Measurements from ENCODE around the gene MON2.

MON2 gene

GRCh38 chr12:62643486-62643885, 176.9 kb downstream of the MON2 start:
- no peak for TF ChIP-seq SIN3A (IDR thresholded peaks at IDR 0.05; ENCODE audit: borderline replicate concordance, insufficient read depth, low read length)

GRCh38 chr12:62646566-62646965, 179.9 kb downstream of the MON2 start:
- no peak for TF ChIP-seq SIN3A (IDR thresholded peaks at IDR 0.05; ENCODE audit: borderline replicate concordance, insufficient read depth, low read length)
- TF ChIP-seq POLR2AphosphoS5 (IDR thresholded peaks at IDR 0.05; ENCODE audit: low read depth, low read length): no peak
- no peak for TF ChIP-seq TAF1 (IDR thresholded peaks at IDR 0.05; ENCODE audit: borderline replicate concordance, insufficient read depth, low read length)
- TF ChIP-seq FOXP2 (optimal IDR thresholded peaks at IDR 0.05; ENCODE audit: borderline replicate concordance, extremely low read depth, extremely low read length, insufficient read depth): no peak

- no peak for TF ChIP-seq REST (IDR thresholded peaks at IDR 0.05; ENCODE audit: insufficient read depth in 1 of 2, low read depth in 2 of 2, low read length in 2 of 2)
- no peak for TF ChIP-seq FOXP2 (optimal IDR thresholded peaks at IDR 0.05; ENCODE audit: borderline replicate concordance, extremely low read depth, extremely low read length, insufficient read depth)
- no peak for TF ChIP-seq POLR2AphosphoS5 (IDR thresholded peaks at IDR 0.05; ENCODE audit: low read depth, low read length)
- TF ChIP-seq TAF1 (IDR thresholded peaks at IDR 0.05; ENCODE audit: borderline replicate concordance, insufficient read depth, low read length): no peak
- TF ChIP-seq SIN3A (IDR thresholded peaks at IDR 0.05; ENCODE audit: borderline replicate concordance, insufficient read depth, low read length): no peak
Observed at GRCh38 chr12:62647586-62647985, 181.0 kb downstream of the MON2 start.

- TF ChIP-seq SIN3A (IDR thresholded peaks at IDR 0.05; ENCODE audit: borderline replicate concordance, insufficient read depth, low read length) (no peak), POLR2AphosphoS5 (IDR thresholded peaks at IDR 0.05; ENCODE audit: low read depth, low read length) (no peak), FOXP2 (optimal IDR thresholded peaks at IDR 0.05; ENCODE audit: borderline replicate concordance, extremely low read depth, extremely low read length, insufficient read depth) (no peak), REST (IDR thresholded peaks at IDR 0.05; ENCODE audit: insufficient read depth in 1 of 2, low read depth in 2 of 2, low read length in 2 of 2) (no peak), TAF1 (IDR thresholded peaks at IDR 0.05; ENCODE audit: borderline replicate concordance, insufficient read depth, low read length) (no peak)
Observed at GRCh38 chr12:62649412-62650138, 182.9 kb downstream of the MON2 start.

All from PFSK-1 (cell line).